Suprapubic skin (tissue), 4 donors: ENCODE measurements around the gene ZMYND19. TPM values are rescaled to one million over a fixed set of nuclear protein-coding genes. Genes with fewer than 3 reads are reported as not detected.

Experiments
- DNase-seq, 2 donors: peaks; one replicate each; pipeline ENCODE4 v3.0.0-alpha.2; 2019; ENCODE audit warnings: low spot score in 2 of 2
- H3K27ac ChIP-seq: fragments of 200-600 bp; sonication (generic); one replicate; pipeline ENCODE4 v1.5.1; 2019
- H3K27me3 ChIP-seq: fragments of 200-600 bp; sonication (generic); one replicate; pipeline ENCODE4 v1.5.1; 2019
- H3K36me3 ChIP-seq: fragments of 200-600 bp; sonication (generic); one replicate; pipeline ENCODE4 v1.5.1; 2019
- H3K4me1 ChIP-seq: fragments of 200-600 bp; sonication (generic); one replicate; pipeline ENCODE4 v1.5.1; 2019
- H3K4me3 ChIP-seq: fragments of 200-600 bp; sonication (generic); one replicate; pipeline ENCODE4 v1.5.1; 2019; ENCODE audit warnings: mild to moderate bottlenecking
- H3K9me3 ChIP-seq: fragments of 200-600 bp; sonication (generic); one replicate; pipeline ENCODE4 v1.5.1; 2019
- EP300 ChIP-seq: sonication (generic); formaldehyde crosslinking; IDR thresholded peaks from one replicate; pipeline ENCODE4 v1.6.1; 2017; ENCODE audit warnings: antibody characterized with exemption
- POLR2A ChIP-seq, 2 donors: fragments of 450-650 bp; IDR thresholded peaks; one replicate each; pipeline ENCODE4 v1.6.1; 2017; ENCODE audit warnings: antibody characterized with exemption in 2 of 2, mild to moderate bottlenecking in 2 of 2, moderate library complexity in 2 of 2
- POLR2AphosphoS5 ChIP-seq, 3 donors: sonication (generic); formaldehyde crosslinking; IDR thresholded peaks; one replicate each; pipeline ENCODE4 v1.6.1; 2017; ENCODE audit warnings: antibody characterized with exemption in 3 of 3
- WGBS: methylation state at CpG from one replicate; pipeline ENCODE4 v1.1.5; 2018; 5-methylcytosine and 5-hydroxymethylcytosine counted together
- total RNA-seq, 4 donors: library from RNA; depleted of rRNA; stranded (reverse); fragments of >200 nt; gene quantifications; one replicate each; pipeline ENCODE4 v1.1.0, GENCODE V29; 2016
- TF ChIP-seq, protein P1 (sequence below), 2 donors: fragments of 200-600 bp in 1 of 2; fragments of 450-650 bp in 1 of 2; sonication (generic) in 1 of 2; IDR thresholded peaks; one replicate each; pipeline ENCODE4 v1.5.1; 2016 to 2019; ENCODE audit warnings: antibody characterized with exemption in 2 of 2, mild to moderate bottlenecking in 1 of 2, moderate library complexity in 1 of 2

Gene ZMYND19
- total RNA-seq, 4 donors from 2014 or later = 19.2 to 39.4 (median 28.3) TPM

DNA sequence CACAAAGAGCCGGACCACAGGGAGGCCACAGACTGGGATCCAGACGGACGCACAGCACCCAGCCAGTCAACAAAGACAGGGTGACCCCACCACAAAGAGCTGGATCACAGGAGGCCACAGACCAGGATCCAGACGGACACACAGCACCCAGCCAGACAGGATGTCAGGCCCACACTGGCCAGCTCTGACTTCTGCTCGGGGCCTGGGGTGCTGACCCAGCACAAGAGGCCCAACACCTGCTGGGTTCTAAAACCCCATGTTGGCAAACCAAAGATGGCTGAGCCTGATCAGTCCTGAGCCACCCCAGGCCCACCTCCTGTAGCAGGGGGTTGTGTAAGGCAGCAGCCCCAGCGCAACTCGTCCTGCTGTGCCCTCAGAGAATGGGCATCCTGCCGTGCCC is 6.4 kb downstream of the ZMYND19 start:
- Histone ChIP-seq H3K36me3 (peaks cover 69% of the 10 kb centered on the region), H3K27me3 (no peaks in the 10 kb centered on the region), H3K9me3 (no peaks in the 10 kb centered on the region), H3K4me3 (no peak overlapping the region), H3K27ac (no peak overlapping the region), H3K4me1 (peaks cover 17% of the 10 kb centered on the region)
- no peak for DNase-seq
- no peak for TF ChIP-seq POLR2AphosphoS5 (IDR thresholded peaks at IDR 0.05)
- no peak for TF ChIP-seq EP300
- TF ChIP-seq, protein P1, sequence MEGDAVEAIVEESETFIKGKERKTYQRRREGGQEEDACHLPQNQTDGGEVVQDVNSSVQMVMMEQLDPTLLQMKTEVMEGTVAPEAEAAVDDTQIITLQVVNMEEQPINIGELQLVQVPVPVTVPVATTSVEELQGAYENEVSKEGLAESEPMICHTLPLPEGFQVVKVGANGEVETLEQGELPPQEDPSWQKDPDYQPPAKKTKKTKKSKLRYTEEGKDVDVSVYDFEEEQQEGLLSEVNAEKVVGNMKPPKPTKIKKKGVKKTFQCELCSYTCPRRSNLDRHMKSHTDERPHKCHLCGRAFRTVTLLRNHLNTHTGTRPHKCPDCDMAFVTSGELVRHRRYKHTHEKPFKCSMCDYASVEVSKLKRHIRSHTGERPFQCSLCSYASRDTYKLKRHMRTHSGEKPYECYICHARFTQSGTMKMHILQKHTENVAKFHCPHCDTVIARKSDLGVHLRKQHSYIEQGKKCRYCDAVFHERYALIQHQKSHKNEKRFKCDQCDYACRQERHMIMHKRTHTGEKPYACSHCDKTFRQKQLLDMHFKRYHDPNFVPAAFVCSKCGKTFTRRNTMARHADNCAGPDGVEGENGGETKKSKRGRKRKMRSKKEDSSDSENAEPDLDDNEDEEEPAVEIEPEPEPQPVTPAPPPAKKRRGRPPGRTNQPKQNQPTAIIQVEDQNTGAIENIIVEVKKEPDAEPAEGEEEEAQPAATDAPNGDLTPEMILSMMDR (IDR thresholded peaks at IDR 0.05) = no peak
- no peak for TF ChIP-seq POLR2A (IDR thresholded peaks at IDR 0.05)
- WGBS = no CpG with 5 or more reads among the region's 8 CpGs

DNA sequence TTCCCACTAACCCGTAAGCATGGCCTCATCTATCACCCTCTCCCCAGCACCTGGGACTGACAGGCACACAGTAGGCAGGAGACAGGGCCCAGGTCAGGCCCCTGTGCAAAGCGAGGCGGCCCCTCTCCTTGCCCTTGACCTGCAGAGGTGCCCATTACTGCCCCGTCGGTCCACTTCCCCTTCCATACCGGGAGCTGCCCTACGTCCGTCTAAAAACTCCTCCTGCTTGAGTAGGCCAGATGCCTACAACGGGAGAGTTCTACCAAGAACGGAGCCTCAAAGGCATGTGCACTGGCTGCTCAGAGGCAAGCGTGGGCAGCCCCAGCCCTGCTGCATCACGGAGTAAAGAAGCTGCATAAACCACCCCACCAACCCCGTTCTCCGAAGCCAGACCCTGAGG is 7.0 kb downstream of the ZMYND19 start:
- Histone ChIP-seq H3K27ac (no peak overlapping the region), H3K27me3 (no peaks in the 10 kb centered on the region), H3K4me1 (peaks cover 11% of the 10 kb centered on the region), H3K9me3 (no peaks in the 10 kb centered on the region), H3K36me3 (peaks cover 67% of the 10 kb centered on the region), H3K4me3 (no peak overlapping the region)
- no peak for TF ChIP-seq POLR2AphosphoS5 (IDR thresholded peaks at IDR 0.05)
- no peak for TF ChIP-seq EP300
- TF ChIP-seq POLR2A (IDR thresholded peaks at IDR 0.05) = no peak
- TF ChIP-seq, protein P1 (IDR thresholded peaks at IDR 0.05) = no peak
- no peak for DNase-seq
- WGBS = 82% methylated on average over 13 of the region's 14 CpGs

DNA sequence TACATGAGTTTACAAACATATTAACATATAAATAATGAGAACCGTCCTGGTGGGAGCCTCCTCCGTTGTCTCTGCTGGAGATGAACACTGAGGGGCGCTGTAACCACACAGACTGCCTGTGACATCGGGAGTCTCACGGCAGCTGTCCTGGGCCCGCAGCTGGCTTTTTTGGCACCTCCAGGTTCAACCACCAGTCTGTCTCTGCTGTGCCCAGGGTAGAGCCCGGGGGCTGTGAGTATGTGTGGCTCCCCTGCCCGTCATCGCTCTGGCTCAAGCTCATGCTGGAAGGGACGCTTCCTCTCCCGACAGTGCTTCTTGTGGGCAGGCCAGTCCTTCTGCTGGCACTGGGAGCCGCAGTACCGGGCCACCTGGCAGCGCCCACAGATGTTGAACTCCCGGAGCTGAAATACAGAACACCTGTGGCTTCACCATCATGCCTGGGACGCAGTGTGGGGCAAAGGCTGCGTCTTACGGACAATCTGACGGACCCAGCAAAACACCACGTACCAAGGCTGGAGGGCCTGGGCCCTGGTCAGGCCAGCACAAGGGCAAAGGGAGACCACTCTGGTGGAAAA is 7.9 kb downstream of the ZMYND19 start:
- H3K9me3 ChIP-seq = no peaks in the 10 kb centered on the region
- WGBS = 68% methylated on average over 9 of the region's 20 CpGs
- H3K4me1 ChIP-seq = peaks cover 14% of the 10 kb centered on the region
- no peaks in the 10 kb centered on the region for H3K27me3 ChIP-seq
- no peak for DNase-seq
- no peak overlapping the region for H3K4me3 ChIP-seq
- H3K27ac ChIP-seq = no peak overlapping the region
- TF ChIP-seq EP300 = no peak
- TF ChIP-seq POLR2A (IDR thresholded peaks at IDR 0.05) = no peak
- TF ChIP-seq POLR2AphosphoS5 (IDR thresholded peaks at IDR 0.05) = no peak
- TF ChIP-seq, protein P1 (IDR thresholded peaks at IDR 0.05) = peak in 1 of 2 donors; percentile 12
- H3K36me3 ChIP-seq = peaks cover 58% of the 10 kb centered on the region

DNA sequence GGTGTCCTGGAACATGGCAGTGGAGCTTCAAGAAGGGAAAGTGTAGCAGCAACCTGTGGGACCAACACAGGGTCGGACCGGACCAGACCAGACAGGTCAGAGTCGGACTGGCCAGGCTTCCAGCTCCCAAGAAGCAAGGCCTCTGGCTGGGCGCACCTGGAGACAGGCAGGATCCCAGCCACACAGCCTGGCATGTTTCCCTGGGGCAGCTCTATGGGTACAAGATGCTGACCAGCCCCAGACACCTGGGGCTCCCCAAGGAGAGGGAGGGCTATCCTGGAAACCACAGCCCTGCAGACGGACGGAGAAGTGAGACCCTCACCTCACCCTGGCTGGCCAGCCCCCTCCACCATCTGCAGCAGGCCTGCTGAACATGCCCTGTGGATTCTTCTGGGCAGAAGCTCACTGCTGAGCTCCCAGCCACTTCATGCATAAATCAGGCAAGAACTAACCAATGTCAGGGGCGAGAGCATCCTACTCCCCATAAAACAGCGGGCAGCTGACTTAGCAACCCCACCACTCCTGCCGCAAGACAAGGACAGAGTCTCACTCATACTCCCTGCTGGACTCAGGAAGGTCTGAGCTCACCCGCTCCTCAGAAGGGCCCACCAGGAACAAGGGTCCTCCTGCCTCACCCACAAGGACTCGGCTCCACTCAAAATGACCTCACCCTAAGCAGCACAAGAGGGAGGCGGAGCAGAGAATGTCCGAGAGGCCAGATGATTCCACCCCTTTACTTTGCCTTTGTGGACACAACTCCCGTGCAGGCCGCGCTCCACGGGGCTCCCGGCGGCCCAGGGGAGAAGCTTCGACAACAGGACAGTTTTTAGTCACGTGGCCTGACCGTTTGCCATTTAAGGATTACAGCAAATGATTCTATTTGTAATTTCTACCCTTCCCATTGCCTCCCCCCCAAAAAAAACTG is 8.7 kb downstream of the ZMYND19 start:
- Histone ChIP-seq H3K9me3 (no peaks in the 10 kb centered on the region), H3K36me3 (peaks cover 50% of the 10 kb centered on the region), H3K27ac (no peak overlapping the region), H3K4me3 (no peak overlapping the region), H3K27me3 (no peaks in the 10 kb centered on the region), H3K4me1 (peaks cover 22% of the 10 kb centered on the region)
- 93% methylated on average over 19 of the region's 22 CpGs for WGBS
- no peak for DNase-seq
- no peak for TF ChIP-seq POLR2AphosphoS5 (IDR thresholded peaks at IDR 0.05)

DNA sequence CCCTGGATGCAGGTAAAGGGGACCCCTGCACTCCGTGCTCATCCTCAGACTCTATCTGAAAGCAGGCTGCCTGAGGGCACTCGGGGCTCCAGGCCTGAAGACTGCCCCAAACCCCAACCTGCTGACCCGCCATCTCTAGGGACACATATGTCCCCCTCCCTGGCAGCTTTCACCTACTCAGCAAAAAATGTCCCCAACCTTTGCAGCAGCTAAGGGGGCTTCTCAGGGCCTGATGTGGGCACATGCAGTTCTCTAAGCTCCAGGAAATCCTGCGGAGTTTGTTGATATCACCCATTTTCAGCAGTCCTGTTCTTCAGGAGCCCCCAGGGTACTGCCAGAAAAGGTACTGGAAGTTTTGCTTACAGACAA is 9.4 kb downstream of the ZMYND19 start:
- H3K4me3 ChIP-seq = no peak overlapping the region
- no peak for DNase-seq
- TF ChIP-seq, protein P1 (IDR thresholded peaks at IDR 0.05) = no peak
- TF ChIP-seq POLR2A (IDR thresholded peaks at IDR 0.05) (no peak), POLR2AphosphoS5 (IDR thresholded peaks at IDR 0.05) (no peak), EP300 (no peak)
- 90% methylated on average over 3 of the region's 4 CpGs for WGBS
- no peaks in the 10 kb centered on the region for H3K27me3 ChIP-seq
- H3K4me1 ChIP-seq = peaks cover 24% of the 10 kb centered on the region
- no peak overlapping the region for H3K27ac ChIP-seq
- H3K9me3 ChIP-seq = no peaks in the 10 kb centered on the region
- peaks cover 43% of the 10 kb centered on the region for H3K36me3 ChIP-seq
